SU-DHL-6 (cell line): ENCODE data around the gene ABLIM1.

Experiments used
- H2AFZ ChIP-seq: fragments of 200-600 bp; sonication (generic); 2 replicates; pipeline ENCODE4 v1.6.1; 2014; ENCODE audit warnings: low read depth, mild to moderate bottlenecking, moderate library complexity, mixed read lengths, antibody characterized with exemption, low read length; ENCODE audit not compliant: severe bottlenecking
- H3F3A ChIP-seq: fragments of 200-600 bp; shearing (Covaris generic); 2 replicates; pipeline ENCODE4 v1.6.0; 2016; ENCODE audit warnings: antibody characterized with exemption, mild to moderate bottlenecking; ENCODE audit not compliant: insufficient read depth
- H3K27ac ChIP-seq: fragments of 200-600 bp; sonication (generic); 2 replicates; pipeline ENCODE4 v1.5.1; 2016; ENCODE audit warnings: low read depth, mild to moderate bottlenecking, low read length, moderate library complexity, mixed read lengths
- H3K27me3 ChIP-seq: fragments of 200-600 bp; sonication (generic), shearing (Covaris generic); 2 replicates; pipeline ENCODE4 v1.6.0; 2014; ENCODE audit warnings: mild to moderate bottlenecking, low read length
- H3K36me3 ChIP-seq: fragments of 200-600 bp; sonication (generic); 2 replicates; pipeline ENCODE4 v1.6.1; 2014; ENCODE audit warnings: mild to moderate bottlenecking, low read length, mixed read lengths
- H3K4me2 ChIP-seq: fragments of 300-600, 200-600 bp; shearing (Covaris generic), sonication (generic); 2 replicates; pipeline ENCODE4 v1.6.0; 2014; ENCODE audit warnings: low read length, low read depth, mild to moderate bottlenecking; ENCODE audit not compliant: poor library complexity, severe bottlenecking
- H3K4me3 ChIP-seq: fragments of 200-600 bp; sonication (generic); 2 replicates; pipeline ENCODE4 v1.5.1; 2014; ENCODE audit warnings: antibody characterized with exemption, low read length, mild to moderate bottlenecking, mixed read lengths; ENCODE audit not compliant: insufficient read depth, poor library complexity, severe bottlenecking
- H3K79me2 ChIP-seq: fragments of 200-600 bp; sonication (generic); 2 replicates; pipeline ENCODE4 v1.6.1; 2014; ENCODE audit warnings: mild to moderate bottlenecking, low read length, moderate library complexity; ENCODE audit not compliant: insufficient read depth
- H3K9ac ChIP-seq: fragments of 200-600 bp; sonication (generic); 2 replicates; pipeline ENCODE4 v1.7.0; 2014; ENCODE audit warnings: mild to moderate bottlenecking, low read length
- H3K9me2 ChIP-seq: fragments of 200-600 bp; sonication (generic); replicated peaks from 2 replicates; pipeline ENCODE4 v1.6.1; 2014; ENCODE audit warnings: low read length; ENCODE audit not compliant: insufficient read depth
- H3K9me3 ChIP-seq: fragments of 200-600 bp; sonication (generic); 2 replicates; pipeline ENCODE4 v1.6.1; 2014; ENCODE audit warnings: low read length, mixed read lengths; ENCODE audit not compliant: insufficient read depth
- H4K20me1 ChIP-seq: fragments of 200-600 bp; sonication (generic); 2 replicates; pipeline ENCODE4 v1.6.1; 2014; ENCODE audit warnings: low read depth, mild to moderate bottlenecking, antibody characterized with exemption, low read length, moderate library complexity, mixed read lengths
- CTCF ChIP-seq: fragments of 200-600 bp; sonication (generic); IDR thresholded peaks from one replicate; pipeline ENCODE4 v1.5.1; 2017; ENCODE audit warnings: antibody characterized with exemption, mild to moderate bottlenecking, low read length, moderate library complexity; ENCODE audit not compliant: insufficient read depth, poor library complexity, severe bottlenecking
- EZH2phosphoT487 ChIP-seq: fragments of 200-600 bp; sonication (generic), shearing (Covaris generic); conservative IDR thresholded peaks from 2 replicates; pipeline ENCODE4 v1.6.1; 2018; ENCODE audit warnings: mild to moderate bottlenecking, antibody characterized with exemption, low read length, moderate library complexity, mixed read lengths

The ABLIM1 gene

GRCh38 chr10:114470361-114470760 lies 187.7 kb downstream of the ABLIM1 start:
- H4K20me1 ChIP-seq, result no peaks in the 10 kb centered on the region
- no peak overlapping the region for H3K4me2 ChIP-seq
- H3K9ac ChIP-seq, result no peak overlapping the region
- H3K27ac ChIP-seq, result no peak overlapping the region
- H3F3A ChIP-seq, result 0 out of 2 replicates have a peak, but pooled peaks cover 3% of the 10 kb centered on the region
- H2AFZ ChIP-seq, result no peak overlapping the region
- no peak overlapping the region for H3K4me3 ChIP-seq
- no peaks in the 10 kb centered on the region for H3K79me2 ChIP-seq
- H3K9me3 ChIP-seq, result no peaks in the 10 kb centered on the region
- 0 out of 2 replicates have a peak, but pooled peaks cover 3% of the 10 kb centered on the region for H3K36me3 ChIP-seq
- TF ChIP-seq EZH2phosphoT487, result no peak
- no peak for TF ChIP-seq CTCF
- H3K9me2 ChIP-seq, result no peaks in the 10 kb centered on the region
- no peaks in the 10 kb centered on the region for H3K27me3 ChIP-seq

- no peaks in the 10 kb centered on the region for H3K27me3 ChIP-seq
- no peaks in the 10 kb centered on the region for H3K36me3 ChIP-seq
- no peaks in the 10 kb centered on the region for H3K9me3 ChIP-seq
- no peaks in the 10 kb centered on the region for H3K9me2 ChIP-seq
- no peaks in the 10 kb centered on the region for H4K20me1 ChIP-seq
- TF ChIP-seq EZH2phosphoT487 (no peak), CTCF (peak; percentile 26)
- H3K9ac ChIP-seq, result no peak overlapping the region
- no peak overlapping the region for H3K4me3 ChIP-seq
- H3F3A ChIP-seq, result no peaks in the 10 kb centered on the region
- H3K79me2 ChIP-seq, result no peaks in the 10 kb centered on the region
- H3K27ac ChIP-seq, result no peak overlapping the region
- H2AFZ ChIP-seq, result no peak overlapping the region
- no peak overlapping the region for H3K4me2 ChIP-seq
These were observed 199.1 kb downstream of the ABLIM1 start for GRCh38 chr10:114458955-114459354.

- Histone ChIP-seq H3K36me3 (no peaks in the 10 kb centered on the region), H2AFZ (no peak overlapping the region), H3K27me3 (no peaks in the 10 kb centered on the region), H3K27ac (no peak overlapping the region), H3K79me2 (no peaks in the 10 kb centered on the region), H3K9ac (no peak overlapping the region), H4K20me1 (no peaks in the 10 kb centered on the region), H3K9me3 (no peaks in the 10 kb centered on the region), H3K4me3 (no peak overlapping the region), H3K4me2 (no peak overlapping the region), H3F3A (no peaks in the 10 kb centered on the region), H3K9me2 (no peaks in the 10 kb centered on the region)
- no peak for TF ChIP-seq EZH2phosphoT487
- TF ChIP-seq CTCF, result no peak
These were observed 199.7 kb downstream of the ABLIM1 start for GRCh38 chr10:114458216-114458920.
